Stimulated activated naive CD4-positive, alpha-beta T cell (primary cell): Measurements from ENCODE around the gene ITPRIP.
A peak's percentile ranks its signal among the peaks of the same experiment; 100 is the strongest.

ENCODE experiments used
- DNase-seq, 6 experiments: peaks; one replicate each; lab custom pipeline; 2025; lab: John Stamatoyannopoulos, UW

The ITPRIP gene

GRCh38 chr10:104337985-104338735, at the start of gene ITPRIP:
TSS of gene ITPRIP (minus strand) at chr10:104338465. CDS start at chr10:104316051, 22,414 bp downstream.
- DNase-seq: peak; percentile 67 to 97 (median 82)

GRCh38 chr10:104387130-104387888, 49.0 kb upstream of the ITPRIP start:
- DNase-seq: peak in 1 of 6 experiments; percentile 32

DNA sequence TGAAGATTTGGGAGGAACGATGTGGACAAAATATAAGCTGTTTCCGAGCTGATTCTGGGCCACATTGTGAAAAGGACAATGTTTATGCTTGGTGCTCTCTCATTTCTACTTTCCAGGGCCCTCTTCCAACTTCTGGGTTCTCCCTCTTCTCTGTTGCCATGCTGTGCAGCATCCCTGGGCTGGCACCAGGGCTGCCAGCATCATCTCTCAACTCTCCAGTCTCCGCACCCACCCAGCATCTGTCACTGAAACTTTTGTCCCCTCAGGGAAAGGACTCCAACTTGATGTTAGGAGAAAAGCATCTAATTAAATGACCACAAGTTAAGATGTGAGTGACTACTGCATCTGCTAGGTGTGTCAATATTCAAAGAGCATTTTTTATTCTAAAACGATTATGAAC, 42.1 kb upstream of the ITPRIP start:
- DNase-seq: no peak

GRCh38 chr10:104376784-104377300, 38.6 kb upstream of the ITPRIP start:
- no peak for DNase-seq

DNA sequence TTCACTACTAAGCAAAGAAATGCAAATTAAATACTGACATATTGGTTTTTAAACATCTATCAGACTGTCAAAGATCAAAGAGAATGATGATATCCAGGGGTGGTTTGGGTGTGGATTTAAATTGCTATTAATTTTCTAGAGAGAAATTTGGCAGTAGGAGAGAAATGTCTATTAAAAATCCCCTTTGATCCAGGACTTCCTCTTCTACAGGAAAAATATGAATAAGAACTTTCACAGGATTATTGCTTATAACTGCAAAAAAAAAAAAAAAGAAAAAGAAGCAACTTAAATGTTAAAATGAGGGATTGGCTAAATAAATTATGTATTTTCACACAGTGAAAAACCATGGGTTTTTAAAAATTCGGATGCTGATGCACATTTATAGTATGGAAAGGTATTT, 36.3 kb upstream of the ITPRIP start:
- no peak for DNase-seq

- no peak for DNase-seq
Observed at GRCh38 chr10:104371753-104372152, 33.5 kb upstream of the ITPRIP start.

- no peak for DNase-seq
Observed at GRCh38 chr10:104368381-104368780, 30.1 kb upstream of the ITPRIP start.

DNA sequence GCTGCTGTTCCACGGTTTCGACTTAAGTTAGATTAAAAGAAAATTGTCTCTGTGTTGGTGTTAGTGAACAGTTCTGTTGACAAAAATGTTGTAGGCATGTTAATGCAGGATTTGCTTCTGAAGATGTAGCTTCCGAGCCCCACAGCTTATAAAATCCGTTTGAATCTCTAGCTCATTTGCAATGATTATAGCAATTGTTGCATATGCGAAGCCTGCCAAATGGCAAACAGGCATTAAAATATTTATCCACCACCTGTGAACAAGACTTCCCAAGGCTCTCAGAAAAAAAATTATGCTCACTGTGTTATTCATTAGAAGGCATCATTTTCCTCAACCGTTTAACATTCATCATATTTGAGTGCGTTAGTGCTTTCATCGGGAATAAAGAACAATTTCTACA, 29.6 kb upstream of the ITPRIP start:
- DNase-seq: no peak

DNA sequence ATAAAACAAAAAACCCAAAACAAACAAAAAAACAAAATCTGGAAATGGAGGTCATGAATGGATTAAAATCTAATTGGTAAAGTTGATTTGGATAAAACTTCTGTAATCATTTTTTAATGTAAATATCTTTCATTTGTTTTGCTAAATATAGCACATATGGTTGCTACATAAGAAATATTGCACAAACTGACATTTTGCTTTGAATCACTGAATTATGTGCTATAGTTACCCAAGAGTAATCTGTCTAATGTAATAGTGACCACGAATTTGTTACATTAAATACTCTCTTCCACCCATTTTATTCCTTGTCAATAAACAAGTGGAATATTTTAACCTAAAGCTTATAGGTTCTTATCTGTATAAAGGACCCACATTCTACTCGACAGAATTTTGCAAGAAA, 21.5 kb upstream of the ITPRIP start:
- no peak for DNase-seq

DNA sequence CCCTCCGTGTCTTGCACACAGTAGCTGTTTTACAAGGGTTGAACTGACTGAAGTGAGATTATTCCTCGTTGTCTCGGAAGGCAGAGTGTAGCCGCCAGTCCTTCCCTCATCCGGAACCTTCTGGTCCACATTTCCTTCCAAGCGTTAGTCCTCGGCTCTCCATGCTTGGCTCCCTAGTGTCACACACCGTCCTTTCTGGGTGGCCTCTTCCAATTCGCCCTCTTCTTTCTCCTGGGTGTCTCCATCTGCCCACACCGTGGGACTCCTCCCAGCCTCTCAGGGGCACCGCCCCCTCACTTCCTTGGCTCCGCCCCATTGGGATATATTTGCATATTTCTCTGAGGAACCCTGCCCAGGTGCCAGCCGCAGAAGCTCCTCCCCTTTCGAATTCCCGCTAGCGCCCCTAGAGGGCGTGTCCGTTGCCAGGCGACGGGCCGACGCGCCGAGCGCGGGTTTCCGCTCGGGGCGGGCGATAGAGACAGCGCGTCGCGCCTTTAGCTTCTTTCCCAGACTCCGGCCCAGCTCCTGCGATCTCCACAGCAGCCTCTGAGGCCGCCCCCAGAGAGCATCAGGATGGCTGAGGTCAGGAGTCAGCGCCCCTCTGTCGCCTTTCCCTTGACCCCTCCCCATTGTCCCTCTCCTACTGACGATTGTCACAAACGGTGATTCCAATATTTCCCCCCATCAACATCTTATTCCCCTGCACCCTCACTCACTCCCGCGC, 15.2 kb upstream of the ITPRIP start, which contains the start of gene CFAP58:
CFAP58 (plus strand) TSS at position 509 of the 724 bp plus-strand sequence; CDS start at position 574, 65 bp downstream.
- DNase-seq: peak; percentile 78 to 92 (median 88)

DNA sequence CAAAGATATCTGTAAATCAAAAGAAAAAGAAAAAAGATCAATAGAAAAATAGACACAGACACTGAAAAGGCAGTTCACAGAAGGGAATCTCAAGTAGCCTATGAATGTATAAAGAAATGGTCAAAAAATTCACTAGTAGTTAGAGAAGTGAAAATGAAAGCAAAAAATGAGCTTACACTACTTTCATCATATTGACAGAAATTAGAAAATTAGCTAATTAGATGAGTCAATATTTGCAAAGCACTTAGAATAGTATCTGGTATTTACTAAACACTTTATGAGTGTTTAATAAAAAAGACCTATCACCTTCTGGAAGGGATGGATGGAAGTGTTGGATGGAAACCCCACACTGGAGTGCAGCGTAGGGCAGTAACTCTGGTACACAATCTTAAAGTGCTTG, 13.7 kb upstream of the ITPRIP start:
- no peak for DNase-seq

GRCh38 chr10:104351061-104351702, 12.9 kb upstream of the ITPRIP start:
- DNase-seq: no peak

DNA sequence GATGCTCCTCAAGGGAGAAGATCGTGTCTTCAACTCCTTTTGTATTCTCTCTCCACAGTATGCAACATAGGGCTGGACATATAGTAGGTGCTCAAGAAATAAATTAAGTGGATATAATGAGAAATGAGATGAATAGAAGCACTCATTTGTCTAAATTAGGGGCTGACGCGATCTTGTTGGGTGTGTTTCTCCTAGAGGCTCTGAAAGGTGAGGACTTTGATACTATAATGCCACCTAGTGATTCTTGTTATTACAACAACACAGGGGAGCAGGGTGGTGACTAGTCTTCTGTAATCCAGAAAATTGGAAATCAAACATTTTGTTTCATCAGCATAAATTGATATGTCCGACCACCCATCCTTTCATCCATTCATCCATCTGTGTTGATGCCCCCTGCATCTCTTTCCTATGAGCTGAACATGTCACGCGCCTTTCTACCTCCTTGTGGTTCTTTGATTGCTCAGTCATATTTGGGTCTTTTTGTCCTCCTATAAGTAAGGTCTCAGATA, 11.9 kb upstream of the ITPRIP start:
- peak in 3 of 6 experiments; percentile 58 to 75 (median 71) for DNase-seq

DNA sequence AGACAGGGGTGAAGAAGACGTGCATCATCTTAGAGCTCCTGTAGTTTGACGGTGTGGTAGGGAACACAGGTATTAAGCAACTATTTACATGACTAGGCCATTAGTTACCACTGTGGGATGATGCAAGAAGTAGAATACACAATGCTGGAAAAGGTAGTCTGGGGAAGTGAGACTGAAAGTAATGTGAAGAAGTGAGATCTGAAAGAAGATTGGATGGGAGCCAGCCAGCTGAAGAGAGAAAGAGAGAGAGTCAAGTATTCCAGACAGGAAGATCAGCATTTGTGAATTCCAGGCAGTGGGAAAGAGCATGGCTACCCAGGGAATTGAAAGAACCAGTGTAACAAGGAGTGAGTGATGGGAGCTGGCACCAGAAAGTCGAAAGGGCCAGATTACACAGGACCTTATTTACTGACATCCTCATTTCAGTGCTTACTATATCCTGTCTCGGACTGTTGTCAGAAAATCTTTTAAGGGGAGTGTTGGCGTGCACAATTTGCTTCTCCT, 11.4 kb upstream of the ITPRIP start:
- DNase-seq: no peak

DNA sequence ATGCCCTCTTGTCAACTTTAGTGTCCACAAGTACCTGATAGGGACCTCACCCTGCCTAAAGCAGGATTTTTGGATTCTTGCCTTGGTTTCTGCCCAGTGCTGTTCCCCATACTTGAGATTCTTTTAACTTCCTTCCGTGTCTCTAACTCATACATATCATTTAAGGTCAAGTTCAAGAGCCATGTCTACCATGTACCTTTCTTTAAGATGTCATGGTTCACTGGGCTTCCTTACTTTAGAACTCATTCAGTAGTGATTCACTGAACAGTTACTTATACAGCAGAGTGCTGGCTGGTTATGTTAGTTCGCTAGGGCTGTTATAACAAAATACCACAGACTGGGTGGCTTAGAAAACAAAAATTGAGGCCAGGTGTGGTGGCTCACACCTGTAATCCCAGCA, 10.3 kb upstream of the ITPRIP start:
- DNase-seq: no peak

GRCh38 chr10:104347295-104348045, 9.2 kb upstream of the ITPRIP start:
- no peak for DNase-seq

DNA sequence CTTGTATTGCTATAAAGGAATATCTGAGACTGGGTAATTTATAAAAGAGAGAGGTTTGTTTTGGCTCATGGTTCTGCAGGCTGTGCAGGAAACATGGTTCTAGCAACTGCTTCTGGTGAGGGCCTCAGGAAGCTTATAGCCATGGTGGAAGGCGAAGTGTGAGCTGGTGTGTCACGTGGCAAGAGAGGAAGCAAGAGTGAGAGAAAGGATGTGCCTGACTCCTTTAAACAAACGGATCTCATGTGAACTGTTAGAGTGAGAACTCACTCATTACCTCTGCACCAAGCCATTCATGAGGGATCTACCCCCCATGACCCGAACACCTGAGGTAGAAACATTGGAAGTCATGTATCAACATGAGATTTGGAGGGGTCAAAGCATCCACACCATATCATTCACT, 7.7 kb upstream of the ITPRIP start:
- DNase-seq: no peak

DNA sequence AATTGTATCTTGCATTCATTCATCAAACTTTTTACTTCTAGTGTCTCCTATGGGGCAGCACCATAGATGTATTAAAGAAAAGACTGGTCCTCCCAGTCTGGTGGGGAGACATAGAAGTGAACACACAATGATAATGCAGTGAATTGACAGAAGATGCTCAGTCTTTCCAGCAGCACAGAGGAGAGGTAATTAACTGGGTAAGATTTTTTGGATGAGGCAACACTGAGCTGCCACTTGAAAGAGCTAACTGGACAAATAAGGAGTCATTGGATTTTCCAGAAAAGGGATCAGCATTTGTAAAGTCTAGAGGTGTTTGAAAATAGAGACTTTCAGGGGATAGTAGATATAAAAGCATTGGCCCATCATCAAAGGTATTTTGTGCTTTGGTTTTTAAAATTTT, 7.2 kb upstream of the ITPRIP start:
- DNase-seq: no peak

GRCh38 chr10:104344219-104344618, 6.0 kb upstream of the ITPRIP start:
- DNase-seq: no peak

DNA sequence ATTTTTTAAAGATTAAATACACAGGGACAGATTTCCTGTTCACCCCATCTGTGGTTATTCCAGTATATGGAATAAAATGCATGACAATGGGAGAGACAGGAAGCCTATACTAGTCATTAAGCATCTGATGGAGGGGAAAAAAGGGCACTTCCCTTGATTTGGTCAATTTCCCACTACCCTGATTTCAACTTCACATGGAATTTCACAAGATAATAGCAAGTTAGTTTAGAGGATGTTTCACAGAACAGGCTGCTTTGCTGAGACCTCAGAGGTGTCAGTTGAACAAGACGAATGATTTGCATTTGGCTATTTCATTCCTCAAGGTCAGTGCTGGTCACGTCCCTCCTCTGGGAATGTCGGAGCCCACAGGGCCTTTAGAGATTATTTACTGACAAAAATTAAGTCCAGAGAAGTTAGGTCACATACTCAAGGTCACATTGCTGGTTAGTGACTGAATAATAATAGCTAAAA, 4.7 kb upstream of the ITPRIP start:
- no peak for DNase-seq

DNA sequence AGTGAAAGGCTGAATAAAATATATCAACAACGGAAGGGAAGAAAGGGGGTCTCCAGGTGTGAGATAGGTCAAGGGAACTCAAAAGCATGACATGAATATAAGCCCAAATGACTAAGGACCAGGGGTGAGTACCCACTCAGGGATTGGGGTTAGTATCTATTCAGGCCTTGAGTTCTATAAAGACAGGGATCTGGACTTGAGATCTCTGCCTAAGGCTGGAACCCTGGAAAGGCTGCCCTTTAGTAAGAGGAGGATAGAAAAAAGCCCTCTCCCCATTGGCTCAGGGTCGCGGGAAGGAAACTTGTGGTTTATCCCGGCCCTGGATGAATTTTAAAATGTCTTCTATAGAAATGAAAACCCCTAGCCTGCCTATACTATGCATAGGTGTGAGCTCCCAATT, 2.4 kb upstream of the ITPRIP start:
- no peak for DNase-seq
